CD14-positive monocyte (primary cell): ENCODE data around the gene TERB1. TPM values are rescaled to one million over a fixed set of nuclear protein-coding genes. Genes with fewer than 3 reads are reported as not detected.
"Not testable (repeated sequence)": the region's sequence is repeated elsewhere in the genome, so short reads cannot be mapped to it uniquely, and the experiment has no call there.

Source experiments
- DNase-seq, 3 donors: peaks; one replicate each; pipeline ENCODE4 v3.0.0-alpha.2; 2011 to 2022
- H2AFZ ChIP-seq: 2 replicates; pipeline ENCODE4 v1.6.0; 2012; ENCODE audit warnings: mild to moderate bottlenecking, low read depth, low read length, inconsistent platforms; ENCODE audit not compliant: insufficient read depth, poor library complexity, severe bottlenecking
- H3K27ac ChIP-seq, 2 donors: 1 replicate in 1 of 2; 2 replicates in 1 of 2; pipeline ENCODE4 v1.5.1; 2012 to 2013; ENCODE audit warnings: low read length in 2 of 2, control low read depth in 1 of 2, inconsistent platforms in 1 of 2, low read depth in 1 of 2, mild to moderate bottlenecking in 1 of 2
- H3K27me3 ChIP-seq, 2 donors: one replicate each; pipeline versions ENCODE4 v1.6.0 to v1.6.1; 2011 to 2013; ENCODE audit warnings: low read length in 2 of 2; ENCODE audit not compliant: control insufficient read depth in 2 of 2, insufficient read depth in 2 of 2
- H3K36me3 ChIP-seq, 2 donors: replicated peaks in 1 of 2; 1 replicate in 1 of 2; 2 replicates in 1 of 2; pipeline versions ENCODE4 v1.5.1 to v1.6.1; 2012 to 2013; ENCODE audit warnings: low read length in 2 of 2, control low read depth in 1 of 2, inconsistent platforms in 1 of 2, mild to moderate bottlenecking in 1 of 2; ENCODE audit not compliant: insufficient read depth in 2 of 2, control insufficient read depth in 1 of 2
- H3K4me1 ChIP-seq, 2 donors: 1 replicate in 1 of 2; 2 replicates in 1 of 2; pipeline versions ENCODE4 v1.5.1 to v1.6.1; 2012 to 2013; ENCODE audit warnings: low read length in 2 of 2, control low read depth in 1 of 2, inconsistent platforms in 1 of 2, mild to moderate bottlenecking in 1 of 2, moderate library complexity in 1 of 2; ENCODE audit not compliant: insufficient read depth in 2 of 2, control insufficient read depth in 1 of 2
- H3K4me2 ChIP-seq: replicated peaks from 2 replicates; pipeline ENCODE3; 2012; ENCODE audit warnings: low read length, moderate library complexity, mild to moderate bottlenecking; ENCODE audit not compliant: poor library complexity, severe bottlenecking; ENCODE audit errors: extremely low read depth
- H3K4me3 ChIP-seq, 3 experiments: fragments of 200-600 bp in 1 of 3; sonication (generic) in 1 of 3; replicated peaks in 1 of 3; 1 replicate in 2 of 3; 2 replicates in 1 of 3; pipeline ENCODE4 v1.5.1; 2011 to 2013; ENCODE audit warnings: low read length in 3 of 3, mild to moderate bottlenecking in 3 of 3, control low read depth in 2 of 3, low read depth in 2 of 3, inconsistent platforms in 1 of 3, moderate library complexity in 1 of 3
- H3K79me2 ChIP-seq: 2 replicates; pipeline ENCODE4 v1.6.0; 2012; ENCODE audit warnings: mild to moderate bottlenecking, control low read depth, inconsistent platforms, low read length, moderate library complexity; ENCODE audit not compliant: insufficient read depth
- H3K9ac ChIP-seq: 2 replicates; pipeline ENCODE4 v1.6.0; 2017; ENCODE audit warnings: low read length, mild to moderate bottlenecking; ENCODE audit not compliant: insufficient read depth, poor library complexity, severe bottlenecking
- H3K9me3 ChIP-seq, 2 donors: replicated peaks in 1 of 2; 1 replicate in 1 of 2; 2 replicates in 1 of 2; pipeline versions ENCODE4 v1.5.1 to v1.6.1; 2012 to 2013; ENCODE audit warnings: low read length in 2 of 2, control low read depth in 1 of 2; ENCODE audit not compliant: control insufficient read depth in 1 of 2, insufficient read depth in 1 of 2
- H4K20me1 ChIP-seq: 2 replicates; pipeline ENCODE4 v1.6.0; 2012; ENCODE audit warnings: mild to moderate bottlenecking, low read length, control low read depth, moderate library complexity; ENCODE audit not compliant: insufficient read depth
- H3K27ac Mint-ChIP-seq, 7 donors: one replicate each; pipeline ENCODE4 v1.8.0; 2020; ENCODE audit warnings: mild to moderate bottlenecking in 7 of 7, mixed read lengths in 7 of 7, moderate library complexity in 6 of 7, inconsistent platforms in 2 of 7
- H3K27me3 Mint-ChIP-seq, 3 donors: one replicate each; pipeline ENCODE4 v1.8.0; 2021 to 2022; ENCODE audit warnings: low read depth in 3 of 3, mild to moderate bottlenecking in 3 of 3, mixed read lengths in 3 of 3, moderate library complexity in 3 of 3, inconsistent platforms in 1 of 3
- H3K36me3 Mint-ChIP-seq, 2 donors: one replicate each; pipeline ENCODE4 v1.8.0; 2020; ENCODE audit warnings: mixed read lengths in 2 of 2, inconsistent platforms in 1 of 2, mild to moderate bottlenecking in 1 of 2
- H3K4me1 Mint-ChIP-seq: one replicate; pipeline ENCODE4 v1.8.0; 2020; ENCODE audit warnings: mild to moderate bottlenecking, mixed read lengths
- H3K4me3 Mint-ChIP-seq, 2 donors: one replicate each; pipeline ENCODE4 v1.8.0; 2020; ENCODE audit warnings: mild to moderate bottlenecking in 2 of 2, mixed read lengths in 2 of 2, moderate library complexity in 1 of 2
- H3K9me3 Mint-ChIP-seq, 7 donors: one replicate each; pipeline ENCODE4 v1.8.0; 2020 to 2022; ENCODE audit warnings: mixed read lengths in 7 of 7, mild to moderate bottlenecking in 6 of 7, moderate library complexity in 6 of 7, inconsistent platforms in 2 of 7
- CTCF ChIP-seq: fragments of 200-600 bp; IDR thresholded peaks from one replicate; pipeline ENCODE4 v1.8.0; 2022; ENCODE audit warnings: antibody characterized with exemption, mild to moderate bottlenecking
- WGBS: methylation state at CpG from one replicate; pipeline ENCODE4 v1.1.5; 2013; ENCODE audit warnings: missing lambda C conversion rate; ENCODE audit not compliant: insufficient coverage; 5-methylcytosine and 5-hydroxymethylcytosine counted together
- intact Hi-C, 2 donors: fragments of 100-400 bp; cut with micrococcal nuclease; formaldehyde crosslinking; loops; one replicate each; pipeline versions ENCODE4 v1.15.0 to v1.15.1; 2023
- polyA plus RNA-seq, 3 donors: library from polyadenylated mRNA; depleted of rRNA in 1 of 3; unstranded in 2 of 3; stranded (reverse) in 1 of 3; fragments of 300-500 nt in 2 of 3; fragments of >200 nt in 1 of 3; fragmentation: Illumina TruSeq in 2 of 3; gene quantifications; 1 replicate in 2 of 3; 2 replicates in 1 of 3; pipeline ENCODE4 v1.2.3, GENCODE V29; 2012 to 2021

TERB1 gene
- polyA plus RNA-seq, 3 donors: not detected

GRCh38 chr16:66798161-66798560 is 3.2 kb downstream of the TERB1 start:
- Mint-ChIP-seq H3K36me3 (peaks cover 5 to 6% of the 10 kb centered on the region in 2 donors), H3K4me1 (peaks cover 3% of the 10 kb centered on the region), H3K9me3 (peaks cover 0 to 3% (median 0%) of the 10 kb centered on the region in 7 donors), H3K27me3 (peaks cover 0 to 2% (median 2%) of the 10 kb centered on the region in 3 donors), H3K4me3 (no peak overlapping the region), H3K27ac (no peak overlapping the region)
- no peak for DNase-seq
- H3K9me3 ChIP-seq: no peaks in the 10 kb centered on the region
- no peak overlapping the region for H3K4me2 ChIP-seq
- H3K27me3 ChIP-seq: no peaks in the 10 kb centered on the region
- intact Hi-C loops: no loop called here
- H3K9ac ChIP-seq: no peak overlapping the region
- H3K4me3 ChIP-seq: no peak overlapping the region
- no peak overlapping the region for H2AFZ ChIP-seq
- H3K79me2 ChIP-seq: no peaks in the 10 kb centered on the region
- no peak for TF ChIP-seq CTCF
- H3K4me1 ChIP-seq: no peaks in the 10 kb centered on the region
- no CpG with 5 or more reads among the region's 2 CpGs for WGBS
- H3K36me3 ChIP-seq: peaks cover 0 to 7% of the 10 kb centered on the region in 2 donors
- H4K20me1 ChIP-seq: no peaks in the 10 kb centered on the region
- H3K27ac ChIP-seq: no peak overlapping the region

DNA sequence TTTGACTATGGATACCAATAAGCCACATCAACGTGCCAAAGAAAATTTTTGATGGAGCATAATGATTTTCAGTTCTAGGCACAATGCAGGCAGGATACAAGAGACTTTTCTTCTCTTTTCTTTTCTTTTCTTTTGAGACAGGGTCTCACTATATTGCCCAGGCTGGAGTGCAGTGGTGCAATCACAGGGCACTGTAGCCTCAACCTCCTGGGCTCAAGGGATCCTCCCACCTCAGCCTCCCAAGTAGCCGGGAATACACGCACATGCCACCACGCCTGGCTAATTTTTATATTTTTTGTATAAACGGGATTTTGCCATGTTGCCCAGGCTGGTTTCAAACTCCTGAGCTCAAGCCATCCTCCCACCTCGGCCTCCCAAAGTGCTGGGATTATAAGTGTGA is 7.4 kb downstream of the TERB1 start:
- WGBS: 86% methylated on average over 3 of the region's 6 CpGs
- H3K27me3 ChIP-seq, H3K4me3 ChIP-seq, H2AFZ ChIP-seq, H3K4me1 ChIP-seq, H3K9ac ChIP-seq, H3K27ac Mint-ChIP-seq, H3K4me3 Mint-ChIP-seq, H3K27me3 Mint-ChIP-seq, H3K36me3 Mint-ChIP-seq, H3K4me2 ChIP-seq, H3K4me1 Mint-ChIP-seq, H4K20me1 ChIP-seq, H3K79me2 ChIP-seq, intact Hi-C loops, H3K9me3 ChIP-seq, H3K36me3 ChIP-seq, DNase-seq, H3K27ac ChIP-seq, H3K9me3 Mint-ChIP-seq: not testable (repeated sequence)
